Fibroblast of lung (primary cell): ENCODE measurements around the gene C16orf82. TPM values are rescaled to one million over a fixed set of nuclear protein-coding genes. Genes with fewer than 3 reads are reported as not detected.

Experiments used
- DNase-seq, 2 donors: peaks; one replicate each; pipeline versions ENCODE4 v3.0.0 to v3.0.0-alpha.2; 2010; ENCODE audit warnings: low read depth in 2 of 2
- H2AFZ ChIP-seq: 2 replicates; pipeline ENCODE4 v1.5.1; 2012; ENCODE audit warnings: low read length, control low read depth, inconsistent platforms
- H3K27ac ChIP-seq: 2 replicates; pipeline ENCODE4 v1.5.1; 2011; ENCODE audit warnings: low read length, control low read depth; ENCODE audit not compliant: insufficient read depth
- H3K27me3 ChIP-seq: 2 replicates; pipeline ENCODE4 v1.5.1; 2011; ENCODE audit warnings: mild to moderate bottlenecking, low read length; ENCODE audit not compliant: control insufficient read depth, insufficient read depth
- H3K36me3 ChIP-seq: 2 replicates; pipeline ENCODE4 v1.5.1; 2011; ENCODE audit warnings: low read length; ENCODE audit not compliant: control insufficient read depth, insufficient read depth
- H3K4me1 ChIP-seq: 2 replicates; pipeline ENCODE4 v1.5.1; 2011; ENCODE audit warnings: low read length; ENCODE audit not compliant: control insufficient read depth, insufficient read depth; ENCODE audit errors: extremely low read depth
- H3K4me2 ChIP-seq: 2 replicates; pipeline ENCODE4 v1.5.1; 2011; ENCODE audit warnings: low read length, control low read depth; ENCODE audit not compliant: insufficient read depth; ENCODE audit errors: extremely low read depth
- H3K4me3 ChIP-seq, 4 experiments: fragments of 200-600 bp in 1 of 4; sonication (generic) in 1 of 4; replicated peaks in 1 of 4; 2 replicates each; pipeline ENCODE4 v1.5.1; 2011 to 2016; ENCODE audit warnings: low read length in 4 of 4, low read depth in 3 of 4, mild to moderate bottlenecking in 3 of 4, control low read depth in 2 of 4, inconsistent platforms in 1 of 4, mixed read lengths in 1 of 4; ENCODE audit not compliant: insufficient read depth in 1 of 4; ENCODE audit errors: control extremely low read depth in 1 of 4
- H3K79me2 ChIP-seq: 2 replicates; pipeline ENCODE4 v1.5.1; 2012; ENCODE audit warnings: mild to moderate bottlenecking, low read length, inconsistent platforms; ENCODE audit not compliant: control insufficient read depth, insufficient read depth
- H3K9ac ChIP-seq: 2 replicates; pipeline ENCODE4 v1.5.1; 2011; ENCODE audit warnings: mild to moderate bottlenecking, low read length, control low read depth; ENCODE audit not compliant: insufficient read depth
- H3K9me3 ChIP-seq: 2 replicates; pipeline ENCODE4 v1.5.1; 2012; ENCODE audit warnings: low read depth, low read length; ENCODE audit not compliant: control insufficient read depth, insufficient read depth
- H4K20me1 ChIP-seq: 2 replicates; pipeline ENCODE4 v1.5.1; 2011; ENCODE audit warnings: low read length; ENCODE audit not compliant: control insufficient read depth, insufficient read depth; ENCODE audit errors: extremely low read depth
- EZH2 ChIP-seq: IDR thresholded peaks from 2 replicates; pipeline ENCODE4 v1.5.1; 2012; ENCODE audit warnings: low read length, control low read depth, mild to moderate bottlenecking; ENCODE audit errors: missing control alignments
- polyA plus RNA-seq, 2 donors: library from polyadenylated mRNA; depleted of rRNA in 1 of 2; stranded (reverse) in 1 of 2; unstranded in 1 of 2; fragments of >200 nt; gene quantifications; 2 replicates each; pipeline ENCODE4 v1.2.1, GENCODE V29; 2011 to 2012; ENCODE audit warnings: missing spikeins in 1 of 2
- total RNA-seq: library from RNA; depleted of rRNA; stranded (reverse); fragments of >200 nt; gene quantifications from 2 replicates; pipeline ENCODE4 v1.2.1, GENCODE V29; 2014
- TF ChIP-seq, protein P1 (sequence below), 2 donors: IDR thresholded peaks in 1 of 2; conservative IDR thresholded peaks in 1 of 2; 1 replicate in 1 of 2; 2 replicates in 1 of 2; pipeline ENCODE4 v1.5.1; 2011 to 2012; ENCODE audit warnings: low read length in 2 of 2, control low read depth in 1 of 2, inconsistent platforms in 1 of 2, low read depth in 1 of 2, mild to moderate bottlenecking in 1 of 2

Gene C16orf82
- total and polyA plus RNA-seq, 2 donors (not counting 1 experiment from before 2014, with no cell fraction given) = not detected

DNA sequence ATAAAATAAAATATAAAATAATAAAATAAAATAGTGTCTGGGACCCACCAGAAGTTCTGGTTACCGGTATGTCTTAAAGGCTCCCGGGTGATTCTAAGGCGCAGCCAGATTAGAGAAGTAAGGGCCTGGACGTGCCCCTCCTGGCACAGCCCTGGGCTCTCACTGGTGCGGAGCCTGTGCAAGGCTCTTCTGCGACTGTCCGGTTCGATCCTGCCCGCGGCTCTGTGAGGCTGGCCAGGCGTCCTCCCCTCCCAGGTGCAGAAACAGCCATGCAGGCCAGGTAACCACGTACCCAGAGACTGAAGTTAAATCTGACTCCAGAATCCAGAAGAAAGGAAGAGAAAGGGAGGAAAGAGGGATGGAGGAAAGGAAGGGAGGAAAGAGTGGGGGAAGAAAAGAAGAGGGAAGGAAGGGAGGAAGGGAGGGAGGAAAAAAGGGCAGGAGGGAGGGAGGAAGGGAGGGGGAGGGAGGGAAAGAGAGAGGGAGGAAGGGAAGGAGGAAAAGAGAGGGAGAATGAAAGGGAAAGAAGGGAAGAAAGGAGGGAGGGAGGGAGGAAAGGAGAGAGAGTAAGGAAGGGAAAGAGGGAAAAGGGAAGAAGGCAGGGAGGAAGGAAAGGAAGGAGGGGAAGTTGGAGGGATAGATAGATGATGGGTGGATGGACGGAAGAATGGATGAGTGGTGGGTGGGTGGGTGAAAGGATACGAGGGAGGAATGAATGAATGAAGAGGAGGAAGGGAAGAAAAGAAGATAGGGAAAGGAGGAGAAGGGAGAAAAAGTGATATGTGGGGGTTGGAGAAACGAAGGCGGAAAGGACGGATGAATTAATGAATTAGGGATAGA, 42.3 kb downstream of the C16orf82 start:
- H3K9ac ChIP-seq = peak overlapping the region; percentile 7
- no peak for DNase-seq
- H3K79me2 ChIP-seq = no peaks in the 10 kb centered on the region
- no peaks in the 10 kb centered on the region for H4K20me1 ChIP-seq
- H3K4me3 ChIP-seq = peak overlapping the region in 3 of 4 experiments; percentile 26 to 41 (median 38)
- TF ChIP-seq EZH2 = no peak
- TF ChIP-seq, protein P1, sequence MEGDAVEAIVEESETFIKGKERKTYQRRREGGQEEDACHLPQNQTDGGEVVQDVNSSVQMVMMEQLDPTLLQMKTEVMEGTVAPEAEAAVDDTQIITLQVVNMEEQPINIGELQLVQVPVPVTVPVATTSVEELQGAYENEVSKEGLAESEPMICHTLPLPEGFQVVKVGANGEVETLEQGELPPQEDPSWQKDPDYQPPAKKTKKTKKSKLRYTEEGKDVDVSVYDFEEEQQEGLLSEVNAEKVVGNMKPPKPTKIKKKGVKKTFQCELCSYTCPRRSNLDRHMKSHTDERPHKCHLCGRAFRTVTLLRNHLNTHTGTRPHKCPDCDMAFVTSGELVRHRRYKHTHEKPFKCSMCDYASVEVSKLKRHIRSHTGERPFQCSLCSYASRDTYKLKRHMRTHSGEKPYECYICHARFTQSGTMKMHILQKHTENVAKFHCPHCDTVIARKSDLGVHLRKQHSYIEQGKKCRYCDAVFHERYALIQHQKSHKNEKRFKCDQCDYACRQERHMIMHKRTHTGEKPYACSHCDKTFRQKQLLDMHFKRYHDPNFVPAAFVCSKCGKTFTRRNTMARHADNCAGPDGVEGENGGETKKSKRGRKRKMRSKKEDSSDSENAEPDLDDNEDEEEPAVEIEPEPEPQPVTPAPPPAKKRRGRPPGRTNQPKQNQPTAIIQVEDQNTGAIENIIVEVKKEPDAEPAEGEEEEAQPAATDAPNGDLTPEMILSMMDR (conservative IDR thresholded peaks at IDR 0.05 in 1 of 2, IDR thresholded peaks at IDR 0.05 in 1 of 2; ENCODE audit: low read depth in 1 of 2, low read length in 2 of 2) = no peak
- H3K36me3 ChIP-seq = no peaks in the 10 kb centered on the region
- peak overlapping the region; percentile 59 for H3K4me2 ChIP-seq
- H3K27me3 ChIP-seq = no peaks in the 10 kb centered on the region
- no peaks in the 10 kb centered on the region for H3K9me3 ChIP-seq
- no peak overlapping the region for H3K27ac ChIP-seq
- H2AFZ ChIP-seq = peak overlapping the region; percentile 86
- H3K4me1 ChIP-seq = peaks cover 5% of the 10 kb centered on the region

DNA sequence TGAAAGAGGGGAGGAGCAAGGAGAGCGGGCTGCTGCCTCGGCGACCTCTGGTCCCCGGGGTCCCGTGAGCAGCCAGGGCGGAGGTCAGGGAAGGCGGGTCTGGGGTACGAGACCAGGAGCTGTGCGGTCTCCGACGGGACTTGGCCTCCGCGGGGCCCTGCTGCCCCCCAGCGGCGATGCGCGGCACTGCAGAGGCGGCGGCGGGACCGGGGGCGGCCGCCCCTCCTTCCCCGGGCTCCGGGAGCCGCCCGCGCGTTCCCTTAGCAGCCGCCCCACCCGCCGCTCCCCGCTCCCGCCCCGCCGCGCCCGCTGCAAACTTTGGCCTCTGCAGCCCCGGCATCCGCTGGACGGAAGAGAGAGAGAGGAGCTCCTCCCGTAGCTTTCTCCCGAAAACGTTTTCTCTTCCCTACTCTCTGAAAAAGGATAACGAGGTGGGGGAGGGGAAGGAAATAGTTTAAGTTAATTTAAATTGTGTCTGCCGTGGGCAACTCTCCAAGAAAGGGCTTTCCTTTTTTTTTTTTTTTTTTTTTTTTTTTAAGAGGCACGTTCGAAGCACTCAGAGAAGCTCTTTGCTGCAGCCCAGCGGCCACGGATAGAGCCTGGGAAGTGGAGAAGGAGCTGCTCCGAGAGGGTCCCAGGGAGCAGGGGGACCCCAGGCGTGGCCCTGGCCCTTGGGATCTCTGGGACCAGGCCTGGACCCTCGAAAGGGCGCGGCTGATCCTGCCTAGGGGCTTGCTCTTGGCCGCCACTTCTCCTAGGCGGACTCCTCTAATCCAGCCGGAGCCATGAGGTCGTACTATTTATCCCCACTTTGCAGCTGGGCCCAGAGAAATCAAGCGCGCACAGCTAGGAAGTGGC, 43.2 kb downstream of the C16orf82 start:
- Histone ChIP-seq H3K4me1 (peaks cover 5% of the 10 kb centered on the region), H3K9me3 (no peaks in the 10 kb centered on the region), H4K20me1 (no peaks in the 10 kb centered on the region), H3K27me3 (no peaks in the 10 kb centered on the region), H3K4me2 (peak overlapping the region; percentile 85), H3K9ac (peak overlapping the region; percentile 46), H2AFZ (peak overlapping the region; percentile 86), H3K4me3 (peak overlapping the region; percentile 29 to 59 (median 53)), H3K36me3 (no peaks in the 10 kb centered on the region), H3K79me2 (no peaks in the 10 kb centered on the region), H3K27ac (no peak overlapping the region)
- TF ChIP-seq EZH2 = no peak
- TF ChIP-seq, protein P1 (conservative IDR thresholded peaks at IDR 0.05 in 1 of 2, IDR thresholded peaks at IDR 0.05 in 1 of 2; ENCODE audit: low read depth in 1 of 2, low read length in 2 of 2) = peak; percentile 69 to 78
- DNase-seq = peak; percentile 49 to 75

DNA sequence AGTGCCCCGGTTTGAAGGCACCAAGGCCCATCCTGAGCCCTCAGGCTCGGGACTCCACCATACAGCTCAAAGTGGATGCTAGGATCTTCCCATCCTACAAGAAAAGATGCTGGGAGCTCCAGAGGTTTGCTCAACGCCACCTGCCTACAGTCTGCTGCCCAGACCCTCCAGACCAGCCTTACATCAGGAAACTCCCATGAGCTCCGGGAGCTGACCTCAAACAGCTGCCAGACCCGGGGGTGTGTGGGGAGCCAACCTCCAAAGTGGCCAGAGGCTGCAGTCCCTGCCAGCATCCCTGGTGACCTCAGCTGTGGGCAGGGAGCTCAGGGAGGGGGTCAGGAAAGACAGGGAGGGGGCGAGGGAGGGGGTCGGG, 43.8 kb downstream of the C16orf82 start:
- Histone ChIP-seq H2AFZ (peak overlapping the region; percentile 75), H3K9me3 (no peaks in the 10 kb centered on the region), H3K27ac (no peak overlapping the region), H3K4me1 (peaks cover 5% of the 10 kb centered on the region), H4K20me1 (no peaks in the 10 kb centered on the region), H3K79me2 (no peaks in the 10 kb centered on the region), H3K4me2 (peak overlapping the region; percentile 85), H3K9ac (no peak overlapping the region), H3K27me3 (no peaks in the 10 kb centered on the region), H3K4me3 (peak overlapping the region in 2 of 4 experiments; percentile 48 to 58), H3K36me3 (no peaks in the 10 kb centered on the region)
- TF ChIP-seq, protein P1 (conservative IDR thresholded peaks at IDR 0.05 in 1 of 2, IDR thresholded peaks at IDR 0.05 in 1 of 2; ENCODE audit: low read depth in 1 of 2, low read length in 2 of 2) = no peak
- no peak for TF ChIP-seq EZH2
- no peak for DNase-seq
